Measurements from ENCODE around the gene FUBP3. TPM values are rescaled to one million over a fixed set of nuclear protein-coding genes. Genes with fewer than 3 reads are reported as not detected.

FUBP3 gene
- total RNA-seq, 5 donors from 2014 or later (not counting 1 experiment from before 2014, with no cell fraction given), result 34.2 to 44.7 (median 41.9) TPM

DNA sequence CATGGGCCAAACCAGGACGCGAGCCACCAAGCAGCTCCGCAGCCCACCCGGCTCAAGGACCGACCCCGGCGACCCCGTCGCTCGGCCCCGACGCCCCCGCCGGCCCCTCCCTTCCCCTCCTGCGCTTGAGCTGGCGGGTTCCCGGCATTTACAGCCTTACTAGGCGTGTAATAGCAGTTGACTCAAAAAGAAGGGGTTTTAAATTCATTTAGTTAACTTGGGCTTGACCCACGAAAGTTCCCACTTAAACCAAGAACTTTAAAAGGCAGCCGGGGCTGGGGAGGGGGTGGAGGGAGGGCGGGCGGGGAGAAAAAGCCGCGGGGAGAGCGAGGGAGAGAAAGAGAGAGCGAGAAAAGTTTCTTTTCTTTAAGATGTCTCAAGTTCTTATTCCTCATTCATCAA, 85.7 kb downstream of the FUBP3 start:
- Mint-ChIP-seq H3K4me1 (peaks cover 20 to 34% (median 33%) of the 10 kb centered on the region in 3 donors), H3K27me3 (peaks cover 32 to 66% of the 10 kb centered on the region in 2 donors), H3K36me3 (no peaks in the 10 kb centered on the region), H3K9me3 (no peaks in the 10 kb centered on the region), H3K4me3 (peak overlapping the region in 2 of 3 donors; percentile 54 to 85), H3K27ac (no peak overlapping the region)
- POLR2A ChIA-PET, result interaction anchor here in 1 of 2 donors (0.6 kb wide), 1 partner anchor 8 kb away, joined by 3 read pairs; no protein-coding TSS in a partner anchor
- peaks cover 2 to 61% of the 10 kb centered on the region in 2 experiments for H3K4me1 ChIP-seq (ENCODE audit: control insufficient read depth in 1 of 2, extremely low read depth in 1 of 2, insufficient read depth in 2 of 2, low read length in 2 of 2)
- no peaks in the 10 kb centered on the region for H3K9me3 ChIP-seq
- H3K27ac ChIP-seq (ENCODE audit: low read length), result no peak overlapping the region
- H3K4me3 ChIP-seq (ENCODE audit: control insufficient read depth in 1 of 2, extremely low read depth in 1 of 2, low read length in 1 of 2), result no peak overlapping the region
- 0% methylated on average over 4 of the region's 26 CpGs for WGBS (ENCODE audit: insufficient coverage)
- H3K27me3 ChIP-seq (replicated peaks in 1 of 2; ENCODE audit: control insufficient read depth in 2 of 2, extremely low read depth in 1 of 2, insufficient read depth in 2 of 2, low read length in 1 of 2), result peaks cover 13 to 90% of the 10 kb centered on the region in 2 experiments
- ATAC-seq (replicated peaks in 1 of 4) (no peak), DNase-seq (no peak)
- CTCF ChIA-PET, result interaction anchor here in 1 of 2 donors (0.6 kb wide), 1 partner anchor 132 kb away, joined by 10 read pairs; no protein-coding TSS in a partner anchor
- H3K36me3 ChIP-seq (ENCODE audit: control insufficient read depth in 2 of 2, extremely low read depth in 1 of 2, insufficient read depth in 1 of 2, low read length in 1 of 2), result no peaks in the 10 kb centered on the region

DNA sequence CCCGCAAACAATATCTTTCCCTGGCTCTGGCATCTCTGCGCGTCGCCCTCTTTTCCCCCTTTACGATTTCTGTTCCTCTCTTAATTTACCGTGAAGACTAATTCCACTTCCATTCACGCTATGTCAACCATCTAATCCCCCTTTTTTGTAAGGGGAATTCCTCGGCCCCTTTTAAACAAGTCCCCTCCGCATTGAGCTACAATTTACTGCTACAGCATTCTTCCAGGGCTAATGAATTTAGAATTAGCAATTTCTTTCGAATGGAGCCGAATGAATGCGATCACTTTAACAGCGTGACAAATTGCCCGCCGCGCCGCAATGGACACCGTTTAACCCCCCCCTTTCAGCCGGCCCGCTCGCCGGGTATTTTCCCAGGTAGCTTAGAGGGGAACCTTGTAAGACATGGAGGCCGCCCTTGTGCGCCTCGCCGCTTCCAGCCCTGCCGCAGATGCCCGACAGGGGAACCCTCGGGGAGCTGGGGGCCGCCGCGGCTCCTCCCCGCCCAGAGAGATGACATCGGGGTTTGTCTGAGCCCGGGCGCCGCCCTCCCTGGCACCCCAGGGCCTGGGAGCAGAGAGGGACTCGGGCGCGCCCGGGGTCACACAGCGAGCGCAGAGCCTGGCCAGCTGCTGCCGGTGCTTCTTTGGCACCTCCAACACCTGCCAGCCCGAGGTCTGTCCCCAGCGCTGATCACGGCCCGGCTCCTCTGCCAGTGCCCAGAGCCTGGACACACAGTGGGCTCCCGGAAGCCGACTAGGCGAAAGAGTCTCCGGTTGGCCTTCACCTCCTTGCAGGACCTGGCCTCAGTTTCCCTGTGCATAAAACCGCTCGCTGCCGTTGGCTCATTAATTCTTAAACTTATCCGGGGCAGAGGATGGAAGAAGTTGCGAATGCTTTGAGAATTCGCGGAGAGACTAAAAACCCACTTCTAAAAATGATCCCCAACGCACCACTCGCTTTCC, 86.3 kb downstream of the FUBP3 start:
- H3K9me3 ChIP-seq, result no peaks in the 10 kb centered on the region
- no peaks in the 10 kb centered on the region for H3K36me3 ChIP-seq (ENCODE audit: control insufficient read depth in 2 of 2, extremely low read depth in 1 of 2, insufficient read depth in 1 of 2, low read length in 1 of 2)
- H3K9me3 Mint-ChIP-seq, result no peaks in the 10 kb centered on the region
- peak overlapping the region in 2 of 3 donors; percentile 54 to 85 for H3K4me3 Mint-ChIP-seq
- H3K27me3 Mint-ChIP-seq, result peaks cover 35 to 71% of the 10 kb centered on the region in 2 donors
- H3K4me1 ChIP-seq (ENCODE audit: control insufficient read depth in 1 of 2, extremely low read depth in 1 of 2, insufficient read depth in 2 of 2, low read length in 2 of 2), result peaks cover 2 to 56% of the 10 kb centered on the region in 2 experiments
- H3K36me3 Mint-ChIP-seq, result no peaks in the 10 kb centered on the region
- whole genome bisulfite sequencing (ENCODE audit: insufficient coverage), result 9% methylated on average over 53 of the region's 61 CpGs
- DNase-seq (no peak), ATAC-seq (replicated peaks in 1 of 4) (no peak)
- H3K4me3 ChIP-seq (ENCODE audit: control insufficient read depth in 1 of 2, extremely low read depth in 1 of 2, low read length in 1 of 2), result no peak overlapping the region
- ChIA-PET POLR2A (no interaction called here), CTCF (interaction anchor here in 1 of 2 donors (0.6 kb wide), 1 partner anchor 132 kb away, joined by 10 read pairs; no protein-coding TSS in a partner anchor)
- peaks cover 13 to 87% of the 10 kb centered on the region in 2 experiments for H3K27me3 ChIP-seq (replicated peaks in 1 of 2; ENCODE audit: control insufficient read depth in 2 of 2, extremely low read depth in 1 of 2, insufficient read depth in 2 of 2, low read length in 1 of 2)
- peak overlapping the region in 1 of 2 donors; percentile 41 for H3K27ac Mint-ChIP-seq
- H3K4me1 Mint-ChIP-seq, result peaks cover 20 to 32% (median 31%) of the 10 kb centered on the region in 3 donors
- H3K27ac ChIP-seq (ENCODE audit: low read length), result no peak overlapping the region

DNA sequence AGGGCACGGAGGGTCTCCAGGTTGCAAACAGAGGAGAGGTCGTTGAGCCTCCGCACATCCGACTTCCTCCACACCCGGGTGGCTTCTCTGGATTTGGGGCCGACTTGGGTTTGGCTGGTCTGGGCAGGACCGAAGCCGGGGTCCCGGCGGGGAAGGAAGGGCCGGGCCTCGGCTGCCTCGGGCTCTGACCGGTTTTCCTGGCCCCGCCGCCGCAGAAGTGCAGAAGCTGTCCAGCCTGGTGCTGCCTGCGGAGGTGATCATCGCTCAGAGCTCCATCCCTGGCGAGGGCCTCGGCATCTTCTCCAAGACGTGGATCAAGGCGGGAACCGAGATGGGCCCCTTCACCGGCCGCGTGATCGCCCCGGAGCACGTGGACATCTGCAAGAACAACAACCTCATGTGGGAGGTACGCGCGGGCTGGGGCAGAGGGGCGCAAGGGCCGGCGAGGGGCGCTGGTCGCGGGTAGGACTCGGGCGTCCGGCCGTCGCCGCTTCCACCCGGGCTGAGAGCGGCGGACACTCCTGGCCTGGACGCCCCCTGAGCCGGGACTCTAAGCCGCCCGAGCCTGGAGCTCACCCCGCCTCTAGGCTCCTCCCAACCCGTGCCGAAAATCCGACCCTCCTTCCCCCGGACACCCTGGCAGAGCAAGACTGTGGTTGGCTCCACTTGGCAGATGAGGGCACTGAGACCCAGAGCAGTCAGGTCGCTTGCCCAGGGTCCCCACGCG, 87.2 kb downstream of the FUBP3 start:
- peaks cover 13 to 78% of the 10 kb centered on the region in 2 experiments for H3K27me3 ChIP-seq (replicated peaks in 1 of 2; ENCODE audit: control insufficient read depth in 2 of 2, extremely low read depth in 1 of 2, insufficient read depth in 2 of 2, low read length in 1 of 2)
- peaks cover 20 to 31% (median 30%) of the 10 kb centered on the region in 3 donors for H3K4me1 Mint-ChIP-seq
- 8% methylated on average over 54 of the region's 60 CpGs for WGBS (ENCODE audit: insufficient coverage)
- H3K9me3 ChIP-seq, result no peaks in the 10 kb centered on the region
- H3K36me3 ChIP-seq (ENCODE audit: control insufficient read depth in 2 of 2, extremely low read depth in 1 of 2, insufficient read depth in 1 of 2, low read length in 1 of 2), result no peaks in the 10 kb centered on the region
- H3K36me3 Mint-ChIP-seq, result no peaks in the 10 kb centered on the region
- no peak overlapping the region for H3K27ac Mint-ChIP-seq
- no peak overlapping the region for H3K4me3 Mint-ChIP-seq
- POLR2A ChIA-PET, result no interaction called here
- ATAC-seq (replicated peaks in 1 of 4) (no peak), DNase-seq (no peak)
- no peaks in the 10 kb centered on the region for H3K9me3 Mint-ChIP-seq
- CTCF ChIA-PET, result interaction anchor here in 1 of 2 donors (0.5 kb wide), 1 partner anchor 208 kb away, joined by 3 read pairs; no protein-coding TSS in a partner anchor
- H3K27me3 Mint-ChIP-seq, result peaks cover 35 to 67% of the 10 kb centered on the region in 2 donors
- H3K4me3 ChIP-seq (ENCODE audit: control insufficient read depth in 1 of 2, extremely low read depth in 1 of 2, low read length in 1 of 2), result no peak overlapping the region
- H3K27ac ChIP-seq (ENCODE audit: low read length), result no peak overlapping the region
- peaks cover 2 to 48% of the 10 kb centered on the region in 2 experiments for H3K4me1 ChIP-seq (ENCODE audit: control insufficient read depth in 1 of 2, extremely low read depth in 1 of 2, insufficient read depth in 2 of 2, low read length in 2 of 2)

DNA sequence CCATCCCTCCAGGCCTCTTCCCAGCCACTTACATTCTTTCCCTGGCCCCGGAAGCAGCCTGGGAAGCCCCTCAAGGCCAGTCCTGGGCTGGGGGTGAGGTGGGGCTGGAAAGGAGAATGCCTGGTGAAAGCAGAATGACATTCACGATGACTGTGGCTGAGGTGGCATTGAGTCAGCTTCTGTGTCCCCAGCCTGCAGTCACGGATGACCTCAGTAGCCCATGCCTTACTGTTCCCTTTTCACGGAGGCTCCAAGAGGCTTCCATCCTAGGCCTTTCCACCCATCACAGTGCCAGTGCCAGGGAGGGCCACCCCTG, 87.7 kb downstream of the FUBP3 start:
- H3K4me1 ChIP-seq (ENCODE audit: control insufficient read depth in 1 of 2, extremely low read depth in 1 of 2, insufficient read depth in 2 of 2, low read length in 2 of 2), result peaks cover 2 to 43% of the 10 kb centered on the region in 2 experiments
- Mint-ChIP-seq H3K27me3 (peaks cover 30 to 61% of the 10 kb centered on the region in 2 donors), H3K27ac (no peak overlapping the region), H3K4me1 (peaks cover 20 to 26% (median 25%) of the 10 kb centered on the region in 3 donors), H3K4me3 (no peak overlapping the region), H3K36me3 (no peaks in the 10 kb centered on the region), H3K9me3 (no peaks in the 10 kb centered on the region)
- DNase-seq, result no peak
- ChIA-PET CTCF (no interaction called here), POLR2A (no interaction called here)
- H3K27me3 ChIP-seq (replicated peaks in 1 of 2; ENCODE audit: control insufficient read depth in 2 of 2, extremely low read depth in 1 of 2, insufficient read depth in 2 of 2, low read length in 1 of 2), result peaks cover 7 to 73% of the 10 kb centered on the region in 2 experiments
- H3K36me3 ChIP-seq (ENCODE audit: control insufficient read depth in 2 of 2, extremely low read depth in 1 of 2, insufficient read depth in 1 of 2, low read length in 1 of 2), result no peaks in the 10 kb centered on the region
- ATAC-seq (replicated peaks in 1 of 4), result no peak
- H3K4me3 ChIP-seq (ENCODE audit: control insufficient read depth in 1 of 2, extremely low read depth in 1 of 2, low read length in 1 of 2), result no peak overlapping the region
- WGBS (ENCODE audit: insufficient coverage), result 49% methylated on average over 3 of the region's 4 CpGs
- no peak overlapping the region for H3K27ac ChIP-seq (ENCODE audit: low read length)
- H3K9me3 ChIP-seq, result no peaks in the 10 kb centered on the region

DNA sequence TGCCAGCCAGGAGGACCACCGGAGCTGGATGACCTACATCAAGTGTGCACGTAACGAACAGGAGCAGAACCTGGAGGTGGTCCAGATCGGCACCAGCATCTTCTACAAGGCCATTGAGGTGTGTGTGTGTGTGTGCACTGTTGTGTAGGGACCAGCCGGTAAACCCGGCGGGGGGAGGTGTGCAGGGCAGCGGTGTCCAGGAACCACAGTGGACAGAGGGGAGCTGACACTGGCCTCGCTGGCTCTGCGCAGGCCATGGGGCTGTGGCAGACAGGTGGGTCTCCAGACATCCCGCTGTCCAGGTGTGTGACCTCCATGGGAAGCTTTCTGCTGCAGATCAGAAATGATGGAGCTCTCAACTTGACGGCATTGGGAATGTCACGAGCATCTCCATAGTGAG, 88.8 kb downstream of the FUBP3 start:
- Histone ChIP-seq H3K36me3 (ENCODE audit: control insufficient read depth in 2 of 2, extremely low read depth in 1 of 2, insufficient read depth in 1 of 2, low read length in 1 of 2) (no peaks in the 10 kb centered on the region), H3K4me1 (ENCODE audit: control insufficient read depth in 1 of 2, extremely low read depth in 1 of 2, insufficient read depth in 2 of 2, low read length in 2 of 2) (peaks cover under 1 to 31% of the 10 kb centered on the region in 2 experiments), H3K4me3 (ENCODE audit: control insufficient read depth in 1 of 2, extremely low read depth in 1 of 2, low read length in 1 of 2) (no peak overlapping the region), H3K27ac (ENCODE audit: low read length) (no peak overlapping the region), H3K27me3 (replicated peaks in 1 of 2; ENCODE audit: control insufficient read depth in 2 of 2, extremely low read depth in 1 of 2, insufficient read depth in 2 of 2, low read length in 1 of 2) (peaks cover 4 to 65% of the 10 kb centered on the region in 2 experiments), H3K9me3 (no peaks in the 10 kb centered on the region)
- POLR2A ChIA-PET, result interaction anchor here in 1 of 2 donors (0.6 kb wide), 1 partner anchor 18 kb away, joined by 4 read pairs; no protein-coding TSS in a partner anchor
- Mint-ChIP-seq H3K9me3 (no peaks in the 10 kb centered on the region), H3K27ac (no peak overlapping the region), H3K4me1 (peaks cover 13 to 17% (median 16%) of the 10 kb centered on the region in 3 donors), H3K4me3 (no peak overlapping the region), H3K27me3 (peaks cover 22 to 51% of the 10 kb centered on the region in 2 donors), H3K36me3 (no peaks in the 10 kb centered on the region)
- ATAC-seq (replicated peaks in 1 of 4), result no peak
- 97% methylated on average over 13 of the region's 13 CpGs for WGBS (ENCODE audit: insufficient coverage)
- DNase-seq, result no peak
- CTCF ChIA-PET, result interaction anchor here in 1 of 2 donors (0.6 kb wide), 1 partner anchor 523 kb away, joined by 3 read pairs; no protein-coding TSS in a partner anchor

DNA sequence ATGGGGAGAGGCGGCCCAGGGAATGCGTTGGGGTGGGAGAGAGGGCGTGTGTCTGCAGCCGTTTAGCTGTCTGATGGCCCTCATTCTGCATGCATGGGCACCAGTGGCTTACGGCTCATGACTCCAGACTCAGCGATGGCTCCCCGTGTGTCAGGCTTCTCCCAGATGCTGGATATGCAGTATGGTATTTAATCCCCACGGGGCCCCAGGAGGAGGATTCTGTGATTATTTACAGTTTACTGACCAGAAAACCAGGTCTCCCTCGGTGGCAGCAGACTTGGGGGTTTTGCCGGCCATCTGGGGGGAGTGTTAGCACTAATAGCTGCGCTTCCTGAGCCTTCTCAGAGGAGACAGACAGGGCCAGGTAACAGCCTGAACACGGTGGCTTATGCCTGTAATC, 89.3 kb downstream of the FUBP3 start:
- Histone ChIP-seq H3K36me3 (ENCODE audit: control insufficient read depth in 2 of 2, extremely low read depth in 1 of 2, insufficient read depth in 1 of 2, low read length in 1 of 2) (no peaks in the 10 kb centered on the region), H3K9me3 (no peaks in the 10 kb centered on the region), H3K4me3 (ENCODE audit: control insufficient read depth in 1 of 2, extremely low read depth in 1 of 2, low read length in 1 of 2) (no peak overlapping the region), H3K27me3 (replicated peaks in 1 of 2; ENCODE audit: control insufficient read depth in 2 of 2, extremely low read depth in 1 of 2, insufficient read depth in 2 of 2, low read length in 1 of 2) (peaks cover 3 to 62% of the 10 kb centered on the region in 2 experiments), H3K27ac (ENCODE audit: low read length) (no peak overlapping the region), H3K4me1 (ENCODE audit: control insufficient read depth in 1 of 2, extremely low read depth in 1 of 2, insufficient read depth in 2 of 2, low read length in 2 of 2) (peaks cover 0 to 27% of the 10 kb centered on the region in 2 experiments)
- no peaks in the 10 kb centered on the region for H3K36me3 Mint-ChIP-seq
- WGBS (ENCODE audit: insufficient coverage), result 74% methylated on average over 10 of the region's 12 CpGs
- DNase-seq (no peak), ATAC-seq (replicated peaks in 1 of 4) (no peak)
- POLR2A ChIA-PET, result interaction anchor here in 1 of 2 donors (0.6 kb wide), 1 partner anchor 17 kb away, joined by 4 read pairs; no protein-coding TSS in a partner anchor
- no peak overlapping the region for H3K27ac Mint-ChIP-seq
- no peak overlapping the region for H3K4me3 Mint-ChIP-seq
- H3K9me3 Mint-ChIP-seq, result no peaks in the 10 kb centered on the region
- CTCF ChIA-PET, result interaction anchor here in 1 of 2 donors (0.6 kb wide), 1 partner anchor 523 kb away, joined by 3 read pairs; no protein-coding TSS in a partner anchor
- peaks cover 22 to 51% of the 10 kb centered on the region in 2 donors for H3K27me3 Mint-ChIP-seq
- H3K4me1 Mint-ChIP-seq, result peaks cover 12 to 14% (median 14%) of the 10 kb centered on the region in 3 donors
